IMR-90 (cell line): ENCODE results near the gene FTO. TPM values are rescaled to one million over a fixed set of nuclear protein-coding genes. Genes with fewer than 3 reads are reported as not detected.

Experiments used
- ATAC-seq: fragments of 200-7000 bp; cut with Tn5 transposase; 2 replicates; pipeline ENCODE4 v1.9.1; 2020; ENCODE audit warnings: low read depth, mild to moderate bottlenecking, moderate library complexity
- BruUV-seq: library from RNA; stranded (reverse); fragments of 400-500 nt; replicated peaks from 2 replicates; lab custom pipeline; 2021; lab: Mats Ljungman, UMichigan
- CTCF ChIA-PET: fragments of 300-600 bp; formaldehyde crosslinking; extraction: SDS; loops from one replicate; lab custom pipeline; 2021; ENCODE audit warnings: antibody characterized with exemption; lab: Yijun Ruan, JAX
- POLR2A ChIA-PET: fragments of 300-600 bp; sonication (Branson Sonifier 250); formaldehyde crosslinking; loops from one replicate; lab custom pipeline; 2022; ENCODE audit warnings: antibody characterized with exemption; ENCODE audit not compliant: unreplicated experiment; lab: Charles Lee
- DNase-seq: peaks from one replicate; pipeline ENCODE4 v3.0.0; 2013
- H2AFZ ChIP-seq: replicated peaks from 2 replicates; pipeline ENCODE3; 2013; ENCODE audit warnings: low read length, mild to moderate bottlenecking; ENCODE audit not compliant: poor library complexity
- H2AK5ac ChIP-seq: 2 replicates; pipeline ENCODE4 v1.6.1; 2013; ENCODE audit warnings: low read depth, low read length, inconsistent platforms
- H2AK9ac ChIP-seq: replicated peaks from 2 replicates; pipeline ENCODE3; 2013; ENCODE audit warnings: mild to moderate bottlenecking, low read depth, low read length, moderate library complexity; ENCODE audit not compliant: poor library complexity
- H2BK120ac ChIP-seq: 2 replicates; pipeline ENCODE4 v1.6.1; 2013; ENCODE audit warnings: low read depth, low read length, inconsistent platforms
- H2BK15ac ChIP-seq: 3 replicates; pipeline ENCODE4 v1.6.1; 2013; ENCODE audit warnings: low read depth, low read length, inconsistent platforms
- H2BK20ac ChIP-seq: 2 replicates; pipeline ENCODE4 v1.6.1; 2013; ENCODE audit warnings: low read depth, mild to moderate bottlenecking, inconsistent platforms, low read length, moderate library complexity
- H2BK5ac ChIP-seq: 2 replicates; pipeline ENCODE4 v1.6.1; 2013; ENCODE audit warnings: mild to moderate bottlenecking, low read depth, low read length, inconsistent platforms; ENCODE audit not compliant: poor library complexity, severe bottlenecking
- H3K14ac ChIP-seq: replicated peaks from 2 replicates; pipeline ENCODE4 v1.6.1; 2013; ENCODE audit warnings: low read depth, low read length, inconsistent platforms
- H3K18ac ChIP-seq: 2 replicates; pipeline ENCODE4 v1.6.1; 2013; ENCODE audit warnings: low read depth, low read length, control low read depth
- H3K23ac ChIP-seq: 2 replicates; pipeline ENCODE4 v1.6.1; 2013; ENCODE audit warnings: low read depth, low read length, inconsistent platforms
- H3K27ac ChIP-seq: 2 replicates; pipeline ENCODE4 v1.5.1; 2013; ENCODE audit warnings: mild to moderate bottlenecking, control low read depth, low read length; ENCODE audit not compliant: insufficient read depth
- H3K27me3 ChIP-seq: 2 replicates; pipeline ENCODE4 v1.6.1; 2013; ENCODE audit warnings: low read length; ENCODE audit not compliant: control insufficient read depth, insufficient read depth
- H3K36me3 ChIP-seq: 2 replicates; pipeline ENCODE4 v1.6.1; 2013; ENCODE audit warnings: low read length, mixed read lengths; ENCODE audit not compliant: control insufficient read depth, insufficient read depth
- H3K4ac ChIP-seq: 2 replicates; pipeline ENCODE4 v1.6.1; 2013; ENCODE audit warnings: low read depth, low read length, inconsistent platforms
- H3K4me1 ChIP-seq: 2 replicates; pipeline ENCODE4 v1.6.1; 2013; ENCODE audit warnings: low read length, mixed read lengths; ENCODE audit not compliant: control insufficient read depth, insufficient read depth
- H3K4me2 ChIP-seq: 2 replicates; pipeline ENCODE4 v1.6.1; 2013; ENCODE audit warnings: low read depth, mild to moderate bottlenecking, control low read depth, low read length, moderate library complexity
- H3K4me3 ChIP-seq: 2 replicates; pipeline ENCODE4 v1.5.1; 2013; ENCODE audit warnings: low read depth, mild to moderate bottlenecking, control low read depth, low read length, moderate library complexity; ENCODE audit not compliant: insufficient read depth
- H3K56ac ChIP-seq: 2 replicates; pipeline ENCODE4 v1.6.1; 2013; ENCODE audit warnings: low read length, inconsistent platforms; ENCODE audit not compliant: insufficient read depth; ENCODE audit errors: extremely low read depth
- H3K79me1 ChIP-seq, 2 experiments: 2 replicates each; pipeline ENCODE4 v1.6.1; 2013; ENCODE audit warnings: low read length in 2 of 2, inconsistent platforms in 1 of 2, low read depth in 1 of 2
- H3K9ac ChIP-seq: 2 replicates; pipeline ENCODE4 v1.6.1; 2013; ENCODE audit warnings: low read depth, low read length, control low read depth
- H3K9me1 ChIP-seq: 2 replicates; pipeline ENCODE4 v1.6.1; 2013; ENCODE audit warnings: low read length, inconsistent platforms; ENCODE audit not compliant: insufficient read depth
- H3K9me3 ChIP-seq: 2 replicates; pipeline ENCODE4 v1.6.1; 2013; ENCODE audit warnings: low read length; ENCODE audit not compliant: control insufficient read depth, insufficient read depth
- H4K20me1 ChIP-seq: 2 replicates; pipeline ENCODE4 v1.6.1; 2013; ENCODE audit warnings: low read length, inconsistent platforms; ENCODE audit not compliant: insufficient read depth
- H4K5ac ChIP-seq: 2 replicates; pipeline ENCODE4 v1.6.1; 2013; ENCODE audit warnings: mild to moderate bottlenecking, low read depth, low read length, control low read depth
- H4K8ac ChIP-seq, 2 experiments: 2 replicates each; pipeline ENCODE4 v1.6.1; 2013; ENCODE audit warnings: low read depth in 2 of 2, low read length in 2 of 2, control low read depth in 1 of 2, inconsistent platforms in 1 of 2
- H4K91ac ChIP-seq: 2 replicates; pipeline ENCODE4 v1.6.1; 2013; ENCODE audit warnings: low read depth, low read length, inconsistent platforms; ENCODE audit not compliant: insufficient read depth
- CEBPB ChIP-seq: IDR thresholded peaks from 2 replicates; pipeline ENCODE4 v1.6.1; 2012; ENCODE audit warnings: low read depth, low read length, improper control_type of control experiment
- MXI1 ChIP-seq: IDR thresholded peaks from 2 replicates; pipeline ENCODE4 v1.6.1; 2012; ENCODE audit warnings: low read depth, mild to moderate bottlenecking, low read length, moderate library complexity, borderline replicate concordance
- NFE2L2 ChIP-seq: fragments of 150-350 bp; IDR thresholded peaks from 2 replicates; pipeline ENCODE4 v1.6.1; 2016; ENCODE audit warnings: low read depth, mild to moderate bottlenecking, low read length
- RAD21 ChIP-seq: IDR thresholded peaks from 2 replicates; pipeline ENCODE4 v1.6.1; 2012; ENCODE audit warnings: low read length, improper control_type of control experiment
- RCOR1 ChIP-seq: IDR thresholded peaks from 2 replicates; pipeline ENCODE4 v1.6.1; 2012; ENCODE audit warnings: mild to moderate bottlenecking, low read length, improper control_type of control experiment; ENCODE audit not compliant: insufficient replicate concordance
- SMC3 ChIP-seq: fragments of 150-350 bp; IDR thresholded peaks from 2 replicates; pipeline ENCODE4 v1.6.1; 2016; ENCODE audit warnings: low read depth, mild to moderate bottlenecking, antibody characterized with exemption, low read length, moderate library complexity
- WGBS, 2 experiments: methylation state at CpG; one replicate each; pipeline versions ENCODE4 v1.1.5 to v1.1.7; 2013; ENCODE audit warnings: missing lambda C conversion rate in 2 of 2; ENCODE audit not compliant: insufficient read length in 1 of 2; ENCODE audit errors: extremely low coverage in 2 of 2; 5-methylcytosine and 5-hydroxymethylcytosine counted together
- dilution Hi-C: fragments of 300-500 bp; cut with HindIII; formaldehyde crosslinking; loops from one replicate; pipeline ENCODE4 v1.14.3; 2018; ENCODE audit warnings: low sequenced_read_pairs; ENCODE audit not compliant: unreplicated experiment
- in situ Hi-C: fragments of 300-500 bp; cut with MboI; formaldehyde crosslinking; loops from 3 replicates; pipeline ENCODE4 v1.14.3; 2019; ENCODE audit warnings: low sequenced_read_pairs, inconsistent platforms, mixed read lengths
- intact Hi-C: fragments of 100-400 bp; cut with micrococcal nuclease; formaldehyde crosslinking; loops from 2 replicates; pipeline ENCODE4 v1.10.0; 2022
- polyA plus RNA-seq, 3 experiments: library from polyadenylated mRNA; depleted of rRNA; stranded (reverse); fragments of >200 nt; gene quantifications; 2 replicates each; pipeline ENCODE4 v1.2.3, GENCODE V29; 2012; ENCODE audit warnings: low replicate concordance in 1 of 3
- total RNA-seq: library from RNA; depleted of rRNA; stranded (reverse); fragments of >200 nt; gene quantifications from 2 replicates; pipeline ENCODE4 v1.2.3, GENCODE V29; 2012

FTO gene
- total and polyA plus RNA-seq, 2 of the 4 experiments (the other 2 are of a cell fraction): 70.3 to 132 TPM

GRCh38 chr16:53952215-53953208, 248.6 kb downstream of the FTO start:
- Histone ChIP-seq H2AFZ (no peak overlapping the region), H3K4me1 (peaks cover 3% of the 10 kb centered on the region), H4K91ac (no peak overlapping the region), H4K20me1 (no peaks in the 10 kb centered on the region), H3K23ac (no peak overlapping the region), H4K5ac (peak overlapping the region; percentile 18; the same call in 1 of the 2 replicates), H3K56ac (no peak overlapping the region), H4K8ac (peak overlapping the region in 1 of 2 experiments; percentile 43; a peak in 1 of 4 replicates), H2BK120ac (no peak overlapping the region), H3K4me2 (peak overlapping the region; percentile 95), H3K27me3 (no peaks in the 10 kb centered on the region), H3K9me1 (no peaks in the 10 kb centered on the region), H3K14ac (0 out of 2 replicates have a peak overlapping the region, but pooled peaks have one; percentile 35), H3K27ac (no peak overlapping the region), H2AK5ac (no peak overlapping the region), H2AK9ac (no peak overlapping the region), H3K4ac (no peak overlapping the region), H2BK15ac (no peak overlapping the region), H3K9me3 (no peaks in the 10 kb centered on the region), H3K36me3 (no peaks in the 10 kb centered on the region), H3K18ac (no peak overlapping the region), H2BK20ac (no peak overlapping the region), H3K9ac (no peak overlapping the region; the same call in 1 of the 2 replicates), H2BK5ac (no peak overlapping the region), H3K79me1 (0 out of 4 replicates have a peak, but pooled peaks cover 0 to 8% of the 10 kb centered on the region in 2 experiments), H3K4me3 (no peak overlapping the region)
- CTCF ChIA-PET: no interaction called here
- ATAC-seq: peak; percentile 76
- BruUV-seq: no TSS peak
- in situ Hi-C loops (no loop called here), dilution Hi-C loops (no loop called here), intact Hi-C loops (no loop called here)
- TF ChIP-seq NFE2L2 (no peak), SMC3 (no peak), MXI1 (no peak), RAD21 (no peak), RCOR1 (no peak), CEBPB (no peak)
- POLR2A ChIA-PET: no interaction called here
- WGBS, 2 experiments: 91% methylated on average over 4 of the region's 7 CpGs; no CpG with 5 or more reads in 1 of the 2 experiments
- peak; percentile 52 for DNase-seq
